ENCODE measurements around the gene SLC5A6. TPM values are rescaled to one million over a fixed set of nuclear protein-coding genes. Genes with fewer than 3 reads are reported as not detected.
A peak's percentile ranks its signal among the peaks of the same experiment; 100 is the strongest.

Gene SLC5A6
- total and polyA plus RNA-seq, 2 of the 4 experiments (the other 2 are of a cell fraction), result 28.8 to 34.2 TPM

DNA sequence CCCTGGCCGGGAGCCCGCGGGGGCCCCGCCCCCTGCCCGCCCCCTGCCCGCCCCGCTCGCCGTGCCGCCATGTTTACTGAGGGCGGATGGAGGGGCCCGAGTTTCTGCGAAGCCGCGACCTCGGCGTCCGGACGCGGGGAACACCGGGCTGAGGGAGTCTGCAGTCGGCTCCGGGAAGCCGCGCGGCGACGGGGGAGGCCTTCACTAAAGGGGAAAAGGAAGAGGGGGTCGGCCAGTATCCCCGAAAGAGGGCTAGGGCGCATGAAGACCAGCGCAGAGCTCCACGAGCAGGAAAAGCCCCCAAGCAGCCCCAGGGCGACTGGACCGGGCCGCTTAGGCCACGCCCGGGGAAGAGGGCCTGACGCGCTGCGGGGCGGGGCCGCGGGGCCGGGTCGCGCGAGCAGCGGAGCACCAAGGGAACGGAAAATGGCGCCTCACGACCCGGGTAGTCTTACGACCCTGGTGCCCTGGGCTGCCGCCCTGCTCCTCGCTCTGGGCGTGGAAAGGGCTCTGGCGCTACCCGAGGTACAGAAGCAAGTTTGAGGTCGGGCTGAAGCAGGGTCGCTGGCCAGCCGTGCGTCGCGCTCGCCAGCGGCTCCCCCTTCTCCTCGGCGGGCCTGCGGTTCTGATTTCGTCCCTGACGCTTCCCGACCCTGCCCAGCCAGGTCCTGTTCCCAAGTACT is at the start of gene SLC5A6, which contains the start of gene ATRAID (continued):
- peak; percentile 69; the same call in 1 of the 2 replicates for TF ChIP-seq MAZ (IDR thresholded peaks at IDR 0.05; ENCODE audit: borderline replicate concordance, low read depth, low read length)
- no peak for TF ChIP-seq RAD21 (IDR thresholded peaks at IDR 0.05; ENCODE audit: low read length)
- TF ChIP-seq RCOR1 (IDR thresholded peaks at IDR 0.05; ENCODE audit: insufficient replicate concordance, low read length), result no peak

DNA sequence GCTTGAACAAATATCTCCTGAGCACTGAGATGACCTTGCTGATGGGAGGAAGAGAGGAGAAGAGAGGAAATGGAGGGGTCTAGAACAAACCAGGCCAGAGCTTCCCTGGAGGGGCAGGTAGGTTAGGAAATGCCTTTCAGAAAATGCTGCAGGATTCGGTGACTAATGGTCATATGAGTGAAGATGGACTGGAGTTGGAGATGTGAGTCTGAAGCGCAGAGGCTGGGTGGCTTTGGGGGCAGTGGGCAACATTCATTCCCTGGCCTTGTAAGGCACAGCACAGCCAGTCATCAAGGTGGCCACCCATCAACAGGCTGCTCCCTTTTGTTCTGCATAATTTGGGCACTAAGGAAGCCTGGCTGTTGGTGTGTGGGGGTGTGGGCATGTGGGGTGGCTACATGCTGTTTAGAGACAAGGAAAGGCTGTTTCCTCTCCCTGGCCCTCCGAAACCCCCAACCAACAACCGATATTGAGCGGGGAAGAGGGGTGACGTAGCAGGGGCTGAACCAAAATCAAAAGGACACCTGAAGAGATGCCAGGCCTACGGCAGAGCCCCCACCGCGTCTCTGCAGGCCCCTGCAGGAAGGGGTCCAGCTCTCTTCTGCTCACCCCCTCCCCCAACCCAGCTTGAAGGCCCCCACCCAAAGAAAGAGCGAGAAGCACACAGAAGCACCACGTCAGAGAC is 49.3 kb upstream of the SLC5A6 start:
- H3K79me1 ChIP-seq (ENCODE audit: low read depth in 1 of 2, low read length in 2 of 2), result no peaks in the 10 kb centered on the region
- WGBS, 2 experiments (ENCODE audit: extremely low coverage in 2 of 2, insufficient read length in 1 of 2), result 93% methylated on average over 2 of the region's 11 CpGs; no CpG with 5 or more reads in 1 of the 2 experiments
- H3K14ac ChIP-seq (replicated peaks; ENCODE audit: low read depth, low read length), result no peak overlapping the region
- in situ Hi-C loops (cut with MboI; ENCODE audit: low sequenced_read_pairs), result no loop called here
- no peak overlapping the region for H3K4me2 ChIP-seq (ENCODE audit: low read depth, low read length)
- H2AK9ac ChIP-seq (replicated peaks; ENCODE audit: low read depth, low read length, poor library complexity), result no peak overlapping the region
- H4K5ac ChIP-seq (ENCODE audit: low read depth, low read length), result no peak overlapping the region
- H2BK15ac ChIP-seq (ENCODE audit: low read depth, low read length), result no peak overlapping the region
- H3K9me3 ChIP-seq (ENCODE audit: control insufficient read depth, insufficient read depth, low read length), result no peaks in the 10 kb centered on the region; the same call in 1 of the 2 replicates
- H3K9me1 ChIP-seq (ENCODE audit: insufficient read depth, low read length), result peaks cover under 1% of the 10 kb centered on the region; the same call in 1 of the 2 replicates
- no peak overlapping the region; the same call in 1 of the 2 replicates for H3K23ac ChIP-seq (ENCODE audit: low read depth, low read length)
- dilution Hi-C loops (cut with HindIII; ENCODE audit: low sequenced_read_pairs, unreplicated experiment), result no loop called here
- no peak overlapping the region for H3K4ac ChIP-seq (ENCODE audit: low read depth, low read length)
- no peak overlapping the region for H4K8ac ChIP-seq (ENCODE audit: low read depth in 2 of 2, low read length in 2 of 2)
- no peaks in the 10 kb centered on the region for H3K36me3 ChIP-seq (ENCODE audit: control insufficient read depth, insufficient read depth, low read length)
- peaks cover 86% of the 10 kb centered on the region for H3K27me3 ChIP-seq (ENCODE audit: control insufficient read depth, insufficient read depth, low read length)
- intact Hi-C loops (cut with micrococcal nuclease), result no loop called here
- H3K4me3 ChIP-seq (ENCODE audit: insufficient read depth, low read depth, low read length), result no peak overlapping the region
- no peak overlapping the region for H3K9ac ChIP-seq (ENCODE audit: low read depth, low read length)
- peaks cover 4% of the 10 kb centered on the region; the same call in 1 of the 2 replicates for H3K4me1 ChIP-seq (ENCODE audit: control insufficient read depth, insufficient read depth, low read length)
- CTCF ChIA-PET, result no interaction called here
- no peaks in the 10 kb centered on the region for H4K20me1 ChIP-seq (ENCODE audit: insufficient read depth, low read length)
- H4K91ac ChIP-seq (ENCODE audit: insufficient read depth, low read depth, low read length), result no peak overlapping the region
- H2AFZ ChIP-seq (replicated peaks; ENCODE audit: low read length, poor library complexity), result no peak overlapping the region
- no peak overlapping the region for H3K56ac ChIP-seq (ENCODE audit: extremely low read depth, insufficient read depth, low read length)
- H2BK120ac ChIP-seq (ENCODE audit: low read depth, low read length), result no peak overlapping the region
- H2BK20ac ChIP-seq (ENCODE audit: low read depth, low read length), result no peak overlapping the region
- no peak overlapping the region for H3K18ac ChIP-seq (ENCODE audit: low read depth, low read length)
- DNase-seq, result no peak
- no peak overlapping the region for H2AK5ac ChIP-seq (ENCODE audit: low read depth, low read length)
- POLR2A ChIA-PET (ENCODE audit: unreplicated experiment), result no interaction called here
- no peak overlapping the region for H3K27ac ChIP-seq (ENCODE audit: insufficient read depth, low read length)
- H2BK5ac ChIP-seq (ENCODE audit: low read depth, low read length, poor library complexity, severe bottlenecking), result no peak overlapping the region
- no TSS peak for BruUV-seq (replicated peaks)
- ATAC-seq (ENCODE audit: low read depth), result no peak
- TF ChIP-seq, protein P1, sequence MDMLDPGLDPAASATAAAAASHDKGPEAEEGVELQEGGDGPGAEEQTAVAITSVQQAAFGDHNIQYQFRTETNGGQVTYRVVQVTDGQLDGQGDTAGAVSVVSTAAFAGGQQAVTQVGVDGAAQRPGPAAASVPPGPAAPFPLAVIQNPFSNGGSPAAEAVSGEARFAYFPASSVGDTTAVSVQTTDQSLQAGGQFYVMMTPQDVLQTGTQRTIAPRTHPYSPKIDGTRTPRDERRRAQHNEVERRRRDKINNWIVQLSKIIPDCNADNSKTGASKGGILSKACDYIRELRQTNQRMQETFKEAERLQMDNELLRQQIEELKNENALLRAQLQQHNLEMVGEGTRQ (IDR thresholded peaks at IDR 0.05; ENCODE audit: low read depth, low read length), result no peak
- TF ChIP-seq CEBPB (IDR thresholded peaks at IDR 0.05; ENCODE audit: low read depth, low read length) (no peak), MAZ (IDR thresholded peaks at IDR 0.05; ENCODE audit: borderline replicate concordance, low read depth, low read length) (no peak), RFX5 (IDR thresholded peaks at IDR 0.05; ENCODE audit: low read depth, low read length) (no peak), MXI1 (IDR thresholded peaks at IDR 0.05; ENCODE audit: borderline replicate concordance, low read depth, low read length) (no peak), MAFK (IDR thresholded peaks at IDR 0.05; ENCODE audit: low read depth, low read length) (no peak), POLR2A (IDR thresholded peaks at IDR 0.05; ENCODE audit: low read depth, low read length) (no peak), SMC3 (IDR thresholded peaks at IDR 0.05; ENCODE audit: low read depth, low read length) (no peak), RCOR1 (IDR thresholded peaks at IDR 0.05; ENCODE audit: insufficient replicate concordance, low read length) (no peak), RAD21 (IDR thresholded peaks at IDR 0.05; ENCODE audit: low read length) (no peak), CHD1 (IDR thresholded peaks at IDR 0.05; ENCODE audit: low read depth, low read length) (no peak), NFE2L2 (IDR thresholded peaks at IDR 0.05; ENCODE audit: low read depth, low read length) (no peak)
- TF ChIP-seq, protein P2, sequence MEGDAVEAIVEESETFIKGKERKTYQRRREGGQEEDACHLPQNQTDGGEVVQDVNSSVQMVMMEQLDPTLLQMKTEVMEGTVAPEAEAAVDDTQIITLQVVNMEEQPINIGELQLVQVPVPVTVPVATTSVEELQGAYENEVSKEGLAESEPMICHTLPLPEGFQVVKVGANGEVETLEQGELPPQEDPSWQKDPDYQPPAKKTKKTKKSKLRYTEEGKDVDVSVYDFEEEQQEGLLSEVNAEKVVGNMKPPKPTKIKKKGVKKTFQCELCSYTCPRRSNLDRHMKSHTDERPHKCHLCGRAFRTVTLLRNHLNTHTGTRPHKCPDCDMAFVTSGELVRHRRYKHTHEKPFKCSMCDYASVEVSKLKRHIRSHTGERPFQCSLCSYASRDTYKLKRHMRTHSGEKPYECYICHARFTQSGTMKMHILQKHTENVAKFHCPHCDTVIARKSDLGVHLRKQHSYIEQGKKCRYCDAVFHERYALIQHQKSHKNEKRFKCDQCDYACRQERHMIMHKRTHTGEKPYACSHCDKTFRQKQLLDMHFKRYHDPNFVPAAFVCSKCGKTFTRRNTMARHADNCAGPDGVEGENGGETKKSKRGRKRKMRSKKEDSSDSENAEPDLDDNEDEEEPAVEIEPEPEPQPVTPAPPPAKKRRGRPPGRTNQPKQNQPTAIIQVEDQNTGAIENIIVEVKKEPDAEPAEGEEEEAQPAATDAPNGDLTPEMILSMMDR (conservative IDR thresholded peaks at IDR 0.05; ENCODE audit: low read depth, low read length), result no peak

Data from IMR-90 (cell line).